Activated CD4-positive, alpha-beta T cell treated with anti-CD3 and anti-CD28 coated beads for 1 hour (primary cell): Measurements from ENCODE around the gene ATP1A4.
"Not testable (repeated sequence)": the region's sequence is repeated elsewhere in the genome, so short reads cannot be mapped to it uniquely, and the experiment has no call there.

Source experiments
- DNase-seq: peaks from one replicate; pipeline ENCODE4 v3.0.0-alpha.2; 2020

ATP1A4 gene

GRCh38 chr1:160124705-160125478 lies 26.5 kb upstream of the ATP1A4 start:
- no peak for DNase-seq

DNA sequence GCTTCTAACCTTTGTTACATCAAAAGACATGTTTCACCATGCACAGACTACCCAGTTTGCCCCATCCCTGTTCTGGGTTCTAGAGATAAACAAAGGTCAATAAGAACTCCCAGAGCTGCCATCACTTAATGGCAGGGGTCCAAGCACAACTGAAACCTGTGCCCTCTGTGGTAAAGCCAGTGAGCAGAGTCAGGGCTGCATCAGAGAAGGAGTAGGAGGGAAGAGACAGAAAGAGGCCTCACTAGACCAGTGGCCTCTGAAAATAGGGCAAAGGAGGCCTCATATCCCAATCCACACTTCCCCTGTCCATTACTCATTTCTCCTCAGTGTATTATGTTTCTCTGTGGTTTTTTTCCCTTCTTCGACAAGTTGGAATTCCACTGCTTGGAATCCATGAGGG lies 25.7 kb upstream of the ATP1A4 start:
- no peak for DNase-seq

- DNase-seq: not testable (repeated sequence)
Observed at GRCh38 chr1:160126342-160126741, 25.1 kb upstream of the ATP1A4 start.

- DNase-seq: no peak
Observed at GRCh38 chr1:160127381-160127780, 24.0 kb upstream of the ATP1A4 start.

GRCh38 chr1:160127865-160128523 lies 23.4 kb upstream of the ATP1A4 start:
- no peak for DNase-seq

GRCh38 chr1:160128636-160129035 lies 22.8 kb upstream of the ATP1A4 start:
- DNase-seq: no peak

GRCh38 chr1:160129046-160129445 lies 22.4 kb upstream of the ATP1A4 start:
- no peak for DNase-seq

- DNase-seq: no peak
Observed at GRCh38 chr1:160129558-160129957, 21.8 kb upstream of the ATP1A4 start.

DNA sequence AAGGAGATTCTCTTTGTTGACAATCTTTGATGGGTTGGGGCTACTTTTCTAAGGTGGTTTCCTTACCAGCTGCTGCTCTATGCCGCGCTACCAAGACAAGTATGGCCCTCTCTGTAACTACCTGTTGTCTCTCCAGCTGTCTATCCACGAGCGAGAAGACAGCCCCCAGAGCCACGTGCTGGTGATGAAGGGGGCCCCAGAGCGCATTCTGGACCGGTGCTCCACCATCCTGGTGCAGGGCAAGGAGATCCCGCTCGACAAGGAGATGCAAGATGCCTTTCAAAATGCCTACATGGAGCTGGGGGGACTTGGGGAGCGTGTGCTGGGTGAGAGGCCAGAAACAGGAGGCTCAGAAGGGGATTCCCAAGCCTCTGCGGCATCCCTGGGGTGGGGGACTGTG lies 21.4 kb upstream of the ATP1A4 start:
- no peak for DNase-seq

- no peak for DNase-seq
Observed at GRCh38 chr1:160130486-160130885, 20.9 kb upstream of the ATP1A4 start.

GRCh38 chr1:160130939-160131338 lies 20.5 kb upstream of the ATP1A4 start:
- DNase-seq: no peak

GRCh38 chr1:160131803-160132565 lies 19.4 kb upstream of the ATP1A4 start:
- DNase-seq: no peak

DNA sequence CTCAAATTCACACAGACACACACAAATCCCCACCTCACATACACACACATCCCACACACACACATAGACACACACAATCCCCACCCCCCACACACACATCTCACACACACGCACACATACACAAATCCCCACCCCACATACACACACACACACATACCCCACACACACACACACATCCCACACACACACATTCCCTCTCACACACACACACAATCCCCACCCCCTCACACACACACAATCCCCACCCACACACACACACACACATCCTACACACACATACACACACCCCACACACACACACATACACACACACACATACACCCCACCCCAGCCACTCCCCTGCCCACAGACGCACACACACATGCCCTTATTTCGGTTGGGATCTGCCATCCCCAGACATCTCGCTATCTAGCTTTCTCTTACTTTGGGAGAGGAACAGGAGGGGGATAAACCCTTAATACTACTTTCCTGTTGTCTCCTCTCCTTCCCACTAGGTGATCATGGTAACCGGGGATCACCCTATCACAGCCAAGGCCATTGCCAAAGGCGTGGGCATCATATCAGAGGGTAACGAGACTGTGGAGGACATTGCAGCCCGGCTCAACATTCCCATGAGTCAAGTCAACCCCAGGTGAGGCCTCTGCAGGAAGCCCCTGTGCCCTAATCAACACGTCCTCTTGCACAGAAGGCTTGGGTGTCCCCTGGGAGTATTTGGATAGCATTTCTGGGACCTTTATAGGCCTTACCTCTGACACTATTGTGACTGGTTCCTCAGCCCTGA lies 17.2 kb upstream of the ATP1A4 start:
- DNase-seq: no peak

GRCh38 chr1:160134791-160135572 lies 16.4 kb upstream of the ATP1A4 start:
- DNase-seq: no peak

DNA sequence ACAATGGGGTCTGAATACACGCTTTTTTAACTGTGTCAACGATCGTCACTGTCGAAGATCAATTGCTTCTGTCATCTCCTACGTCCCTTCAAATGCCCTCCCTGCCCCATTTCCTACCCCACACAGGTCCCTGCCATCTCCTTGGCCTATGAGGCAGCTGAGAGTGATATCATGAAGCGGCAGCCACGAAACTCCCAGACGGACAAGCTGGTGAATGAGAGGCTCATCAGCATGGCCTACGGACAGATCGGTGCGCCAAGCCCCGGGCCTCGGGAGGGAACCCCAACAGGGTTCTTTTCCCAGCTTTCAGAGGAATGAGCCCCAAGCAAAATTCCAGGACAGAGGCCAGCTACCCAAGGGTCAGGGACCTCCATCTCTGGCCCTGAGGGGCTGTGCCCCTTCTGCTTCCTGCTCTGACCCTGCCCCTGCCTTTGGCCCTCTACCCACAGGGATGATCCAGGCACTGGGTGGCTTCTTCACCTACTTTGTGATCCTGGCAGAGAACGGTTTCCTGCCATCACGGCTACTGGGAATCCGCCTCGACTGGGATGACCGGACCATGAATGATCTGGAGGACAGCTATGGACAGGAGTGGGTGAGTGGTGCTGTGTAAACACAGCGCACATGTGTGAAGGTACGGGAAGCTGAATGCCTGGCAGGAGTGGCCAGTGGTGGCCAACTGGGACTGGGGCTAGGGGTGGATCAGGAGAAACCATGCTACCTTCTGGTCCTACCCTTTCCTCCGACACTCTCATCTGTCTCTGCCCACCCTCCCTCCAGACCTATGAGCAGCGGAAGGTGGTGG lies 15.1 kb upstream of the ATP1A4 start:
- DNase-seq: no peak

DNA sequence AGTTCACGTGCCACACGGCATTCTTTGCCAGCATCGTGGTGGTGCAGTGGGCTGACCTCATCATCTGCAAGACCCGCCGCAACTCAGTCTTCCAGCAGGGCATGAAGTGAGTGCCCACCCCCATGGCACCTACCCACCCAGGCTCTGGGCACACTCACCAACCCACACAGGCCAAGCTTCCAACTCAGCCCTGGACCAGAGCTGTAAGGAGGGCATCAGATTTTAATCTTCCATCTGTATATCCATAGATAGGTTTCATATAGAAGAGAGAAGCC lies 14.5 kb upstream of the ATP1A4 start:
- no peak for DNase-seq

DNA sequence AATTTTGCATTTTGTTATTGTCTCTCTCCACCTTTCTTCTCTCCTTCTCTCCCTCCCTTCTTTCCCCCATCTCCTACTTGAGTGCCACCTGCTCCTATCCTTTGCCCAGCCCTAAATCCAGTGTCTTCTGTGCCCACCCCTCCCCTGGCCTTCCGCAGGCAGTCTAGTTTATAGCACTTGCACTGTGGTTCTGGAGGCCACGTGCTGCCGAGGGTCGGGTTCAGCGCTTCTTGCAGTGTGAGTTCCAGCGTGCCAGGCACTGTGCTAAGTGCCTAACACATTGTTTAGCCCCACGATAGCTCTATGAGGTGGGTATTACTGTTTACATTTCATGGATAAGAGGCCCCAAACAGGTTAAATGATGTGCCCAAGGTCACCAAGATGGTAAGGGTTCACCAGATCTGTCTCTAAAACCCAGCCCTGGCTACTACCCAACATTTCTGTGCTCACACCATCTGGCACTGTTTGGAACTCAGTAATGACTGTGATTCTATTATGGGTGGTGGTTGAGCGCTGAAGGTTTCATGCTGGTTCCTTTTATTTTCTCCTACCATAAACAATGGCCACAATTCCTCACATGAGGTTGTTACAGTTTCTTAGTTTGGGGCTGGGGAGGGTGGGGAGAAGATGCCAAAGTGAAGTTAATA lies 14.1 kb upstream of the ATP1A4 start:
- DNase-seq: no peak

DNA sequence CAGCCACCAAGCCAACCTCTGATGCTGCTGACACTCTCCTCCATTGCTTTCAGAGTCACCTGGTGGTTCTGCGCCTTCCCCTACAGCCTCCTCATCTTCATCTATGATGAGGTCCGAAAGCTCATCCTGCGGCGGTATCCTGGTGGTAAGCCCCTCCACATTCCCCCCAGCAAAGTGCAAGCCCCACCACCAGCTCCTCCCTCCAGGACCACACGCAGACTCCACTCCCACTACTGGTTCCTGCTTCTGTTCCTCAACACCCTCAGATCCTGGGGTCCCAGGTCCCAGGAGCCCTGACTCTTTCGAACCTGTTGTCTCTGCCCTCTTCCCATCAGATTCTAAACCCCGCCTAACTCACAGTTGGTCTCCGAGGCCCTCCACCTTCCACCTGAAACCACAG lies 11.6 kb upstream of the ATP1A4 start:
- DNase-seq: no peak

DNA sequence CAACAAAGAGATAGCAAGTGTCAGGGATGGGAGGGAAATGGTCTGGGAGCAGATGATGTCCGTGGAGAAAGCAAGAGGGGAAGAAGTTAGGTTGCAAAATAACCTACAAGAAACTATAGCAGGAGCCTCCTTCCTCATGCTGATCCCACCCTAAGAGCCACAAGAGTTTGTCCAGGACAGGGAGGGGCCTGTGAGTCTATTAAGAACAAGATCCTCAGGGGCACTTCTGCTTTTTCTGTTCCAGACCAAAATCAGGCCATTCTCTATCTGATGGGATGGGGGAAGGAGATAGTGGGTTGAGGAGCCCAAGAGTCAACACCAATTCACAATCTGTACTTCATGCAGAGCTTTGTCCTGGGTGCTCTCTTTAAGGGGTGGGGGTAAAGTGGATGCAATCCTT lies 7.7 kb upstream of the ATP1A4 start:
- DNase-seq: no peak

- DNase-seq: no peak
Observed at GRCh38 chr1:160144921-160145320, 6.5 kb upstream of the ATP1A4 start.

GRCh38 chr1:160146107-160146506 lies 5.3 kb upstream of the ATP1A4 start:
- no peak for DNase-seq
